GM23338 (cell line): ENCODE data around the gene ALDH3A2.

ENCODE experiments used
- CREB1 ChIP-seq: fragments of 250-450 bp; sonication (Bioruptor Pico); IDR thresholded peaks from 2 replicates; pipeline ENCODE4 v1.5.0; 2020; ENCODE audit warnings: low read depth, mild to moderate bottlenecking, moderate library complexity
- CTCF ChIP-seq, 2 experiments: fragments of 200-600 bp in 1 of 2; sonication (generic) in 1 of 2; conservative IDR thresholded peaks; 2 replicates each; pipeline versions ENCODE4 v1.5.1 to v1.6.1; 2016 to 2017; ENCODE audit warnings: antibody characterized with exemption in 2 of 2, low read depth in 2 of 2, mild to moderate bottlenecking in 2 of 2, moderate library complexity in 1 of 2
- EZH2phosphoT487 ChIP-seq: fragments of 200-600 bp; sonication (generic); IDR thresholded peaks from one replicate; pipeline ENCODE4 v1.8.1; 2018; ENCODE audit warnings: antibody characterized with exemption; ENCODE audit not compliant: unreplicated experiment
- JUNB ChIP-seq: IDR thresholded peaks from one replicate; pipeline ENCODE4 v1.6.1; 2016; ENCODE audit warnings: antibody characterized with exemption; ENCODE audit not compliant: unreplicated experiment
- POLR2AphosphoS5 ChIP-seq: IDR thresholded peaks from 2 replicates; pipeline ENCODE4 v1.6.1; 2016; ENCODE audit warnings: antibody characterized with exemption, low read depth
- REST ChIP-seq: IDR thresholded peaks from one replicate; pipeline ENCODE4 v1.6.1; 2018; ENCODE audit warnings: antibody characterized with exemption; ENCODE audit not compliant: unreplicated experiment
- ZNF114 ChIP-seq: fragments of 250-450 bp; sonication (Bioruptor Pico); IDR thresholded peaks from 2 replicates; pipeline ENCODE4 v1.5.0; 2020; ENCODE audit warnings: mild to moderate bottlenecking, moderate library complexity
- ZNF331 ChIP-seq: fragments of 250-450 bp; sonication (Bioruptor Pico); IDR thresholded peaks from 2 replicates; pipeline ENCODE4 v1.5.0; 2020; ENCODE audit warnings: low read depth, mild to moderate bottlenecking, moderate library complexity

GRCh38 chr17:19656851-19657581, 8.5 kb downstream of the ALDH3A2 start:
- no peak for TF ChIP-seq CTCF (conservative IDR thresholded peaks at IDR 0.05; ENCODE audit: low read depth in 2 of 2)
- TF ChIP-seq EZH2phosphoT487, result no peak
- no peak for TF ChIP-seq CREB1 (CRISPR knock-in tag)
- TF ChIP-seq REST, result no peak
- TF ChIP-seq POLR2AphosphoS5, result no peak
- no peak for TF ChIP-seq JUNB
- no peak for TF ChIP-seq ZNF331
- TF ChIP-seq ZNF114, result no peak
